Activated CD4-positive, alpha-beta T cell treated with anti-CD3 and anti-CD28 coated beads, Interleukin-2, Interleukin-4, amounts not matched to agents 100 ng/mL and 50 ng/mL, durations not matched to agents 16 hours and 8 hours (primary cell): ENCODE measurements around the gene DGKQ.
"Not testable (repeated sequence)": the region's sequence is repeated elsewhere in the genome, so short reads cannot be mapped to it uniquely, and the experiment has no call there.

Source experiments
- DNase-seq: peaks from one replicate; pipeline ENCODE4 v3.0.0-alpha.2; 2020; ENCODE audit warnings: low spot score

The DGKQ gene

DNA sequence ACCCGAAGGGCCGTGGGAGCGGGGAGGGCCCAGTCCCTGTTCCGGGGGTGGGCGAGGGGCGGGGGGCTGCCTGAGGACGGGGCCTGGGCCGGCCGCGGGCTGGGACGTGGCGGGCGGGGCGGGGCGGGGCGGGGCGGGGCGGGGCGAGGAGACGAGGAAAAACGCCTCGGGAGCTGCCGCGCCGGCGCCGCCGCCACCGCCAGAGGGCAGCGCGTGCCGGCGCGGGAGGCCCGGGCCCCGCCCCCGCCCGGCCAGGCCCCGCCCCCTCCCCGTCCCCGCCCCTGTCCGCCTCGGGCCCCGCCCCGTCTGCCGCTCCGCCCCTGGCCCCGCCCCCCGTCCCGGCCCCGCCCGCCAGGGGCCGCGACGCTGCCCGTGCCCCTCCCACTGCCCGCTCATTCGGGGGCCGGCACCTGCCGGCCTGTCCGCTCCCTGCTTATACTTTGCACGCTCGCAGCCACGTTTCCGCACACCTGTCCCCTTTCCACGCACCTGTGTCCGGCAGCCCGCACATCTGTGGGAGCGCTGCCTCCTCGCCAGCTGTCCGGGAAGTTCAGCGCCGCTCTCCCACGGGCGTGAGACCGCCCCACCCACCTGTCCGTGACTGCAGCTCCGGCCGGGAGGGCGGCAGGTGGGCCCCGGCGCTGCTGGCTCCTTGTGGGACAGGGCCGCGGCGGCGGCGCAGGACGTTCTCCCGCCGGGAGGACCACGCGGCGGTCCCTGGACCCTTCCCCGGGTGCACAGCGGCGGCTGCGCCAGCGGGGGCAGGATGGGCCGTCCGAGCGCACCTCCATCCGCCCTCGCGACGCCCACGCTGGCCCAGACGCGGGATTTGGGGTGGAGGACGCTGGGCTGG is 36.4 kb upstream of the DGKQ start:
- DNase-seq = peak; percentile 71

DNA sequence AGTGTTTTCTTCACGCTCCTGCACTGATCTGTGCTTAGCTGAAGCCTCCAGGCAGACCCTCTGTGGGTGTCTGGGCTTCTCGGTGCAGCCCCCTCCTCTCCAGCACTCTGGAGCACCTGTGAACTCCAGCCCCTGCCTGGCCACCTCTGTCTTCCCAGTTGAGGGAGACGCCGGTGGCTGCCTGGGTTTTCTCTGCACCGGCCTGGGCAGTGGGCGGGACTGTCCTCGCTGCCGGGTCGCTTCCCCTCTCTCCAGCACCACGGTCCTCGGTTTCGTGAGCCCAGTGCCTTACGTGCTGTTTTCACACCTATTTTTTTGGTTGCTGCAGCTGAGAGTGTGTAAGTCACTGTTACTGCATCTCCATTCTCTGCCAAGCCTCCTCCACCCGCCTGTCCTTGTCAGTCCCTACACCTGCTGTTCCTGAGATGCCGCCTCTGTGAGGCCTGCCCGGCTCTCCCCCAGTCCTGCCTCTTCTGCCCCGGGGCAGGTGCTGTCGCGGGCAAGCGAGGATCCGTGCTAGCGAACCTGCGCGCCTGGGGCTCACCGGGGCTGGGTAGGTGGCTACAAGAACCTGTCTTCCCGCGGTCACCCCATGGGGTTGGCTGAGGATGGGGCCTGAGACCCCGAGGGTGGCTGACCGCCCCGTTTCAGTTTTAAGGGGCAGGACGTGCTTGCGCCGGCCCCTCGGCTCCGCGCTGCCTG is 35.6 kb upstream of the DGKQ start:
- DNase-seq = no peak

DNA sequence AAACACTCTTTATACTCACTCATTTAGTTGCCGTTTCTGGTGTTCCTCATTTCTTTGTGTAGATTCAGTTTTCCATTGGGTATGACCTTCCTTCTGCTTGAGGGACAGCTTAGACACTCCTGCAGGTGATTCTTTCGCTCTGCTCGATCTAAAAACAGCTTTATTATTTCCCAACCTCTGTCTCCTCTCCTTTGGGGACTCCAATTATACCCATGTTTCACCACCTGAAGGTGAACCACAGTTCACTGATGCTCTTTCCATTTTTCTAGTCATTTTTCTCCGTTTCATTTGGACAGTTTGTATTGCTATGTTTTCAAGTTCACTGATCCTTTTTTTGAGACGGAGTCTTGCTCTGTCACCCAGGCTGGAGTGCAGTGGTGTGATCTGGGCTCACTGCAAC is 33.5 kb upstream of the DGKQ start:
- DNase-seq = no peak

DNA sequence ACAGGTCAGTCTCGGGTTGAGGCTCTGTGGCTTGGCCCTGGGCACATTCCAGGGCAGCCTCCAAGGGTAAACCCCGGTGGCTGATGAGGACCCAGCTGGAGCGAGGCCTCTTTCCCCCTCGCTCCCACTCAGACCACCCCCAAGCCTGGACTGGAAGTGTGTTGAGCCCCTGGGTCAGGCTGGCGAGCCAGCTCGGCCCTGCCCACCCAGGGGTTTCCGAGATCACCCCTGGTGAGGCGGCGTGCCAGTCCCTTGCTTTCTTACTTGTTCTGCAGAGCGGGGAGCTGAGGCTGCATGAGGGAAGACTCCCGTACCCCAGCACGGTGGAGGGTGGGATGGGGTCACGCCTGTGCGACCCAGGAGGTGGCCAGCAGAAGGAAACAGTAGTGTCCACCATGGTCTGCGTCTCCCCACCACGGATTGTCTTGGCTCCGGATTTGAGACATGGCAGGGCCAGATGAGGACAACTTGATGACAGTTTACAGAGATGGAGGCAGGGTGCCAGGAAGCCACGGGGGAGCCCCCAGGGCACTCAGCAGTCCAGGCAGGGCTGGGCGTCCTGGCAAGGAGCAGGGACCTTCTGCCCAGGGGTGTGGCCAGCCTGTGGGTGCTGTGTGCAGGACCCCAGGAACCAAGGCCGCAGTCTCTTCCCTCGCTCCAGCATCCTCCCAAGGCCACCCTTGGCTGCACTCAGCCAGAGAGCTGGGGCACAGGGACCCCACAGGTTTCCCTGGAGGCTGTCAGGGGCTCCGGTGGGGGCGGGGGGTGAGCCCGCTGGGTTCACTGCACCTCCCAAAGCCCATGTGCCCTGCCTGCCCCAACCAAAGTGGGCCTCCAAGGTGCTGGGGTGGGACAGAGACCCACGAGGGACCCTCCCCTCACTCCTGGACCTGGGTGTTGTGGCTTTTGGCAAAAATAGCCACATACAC is 31.5 kb upstream of the DGKQ start:
- no peak for DNase-seq

DNA sequence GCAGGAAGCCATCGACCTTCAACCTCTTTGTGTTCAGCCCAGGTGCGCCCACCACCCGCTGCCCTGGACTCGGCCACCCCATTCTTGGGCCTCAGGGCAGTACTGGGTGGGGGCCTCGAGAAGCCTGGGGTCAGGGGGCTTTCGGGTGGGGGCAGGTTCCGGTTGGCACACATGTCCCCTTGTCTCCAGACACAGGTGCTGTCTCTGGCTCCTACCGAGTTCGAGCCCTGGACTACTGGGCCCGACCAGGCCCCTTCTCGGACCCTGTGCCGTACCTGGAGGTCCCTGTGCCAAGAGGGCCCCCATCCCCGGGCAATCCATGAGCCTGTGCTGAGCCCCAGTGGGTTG is 30.7 kb upstream of the DGKQ start:
- no peak for DNase-seq

DNA sequence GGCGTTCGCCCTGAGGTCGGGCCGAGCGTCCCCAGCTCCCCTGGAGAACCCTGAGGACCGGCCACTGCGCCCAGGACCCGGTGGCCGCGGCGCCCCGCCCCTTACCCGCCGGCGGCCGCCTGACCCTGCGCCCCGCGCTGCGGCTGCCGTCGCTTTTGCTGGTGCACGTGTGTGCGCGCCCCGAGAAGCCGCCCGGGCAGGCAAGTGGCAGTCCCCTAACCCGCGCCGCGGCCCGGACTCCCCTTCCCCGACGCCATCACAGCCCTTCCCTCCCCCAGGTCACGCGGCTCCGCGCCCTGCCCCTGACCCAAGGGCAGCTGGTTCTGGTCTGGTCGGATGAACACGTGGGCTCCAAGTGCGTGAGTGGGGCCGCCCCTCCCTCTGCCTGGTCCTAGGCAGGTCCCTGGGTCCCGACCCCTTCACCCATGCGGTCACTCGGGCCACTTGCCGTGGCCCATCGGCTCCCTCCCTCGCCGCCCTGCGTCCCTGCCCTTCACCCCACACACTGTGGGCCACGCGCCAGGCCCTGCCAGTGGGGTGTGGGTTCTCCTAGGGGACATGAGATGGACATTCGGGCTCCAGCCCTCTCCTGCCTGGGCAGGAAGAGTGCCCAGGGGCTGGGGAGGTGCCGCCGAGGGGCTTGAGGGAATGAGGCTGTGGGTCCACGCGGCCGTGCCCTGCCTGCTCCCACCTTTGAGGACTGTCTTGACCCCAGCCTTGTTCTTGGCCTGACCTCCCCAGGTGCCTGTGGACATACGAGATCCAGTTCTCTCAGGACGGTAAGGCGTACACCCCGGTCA is 30.1 kb upstream of the DGKQ start:
- DNase-seq = no peak

DNA sequence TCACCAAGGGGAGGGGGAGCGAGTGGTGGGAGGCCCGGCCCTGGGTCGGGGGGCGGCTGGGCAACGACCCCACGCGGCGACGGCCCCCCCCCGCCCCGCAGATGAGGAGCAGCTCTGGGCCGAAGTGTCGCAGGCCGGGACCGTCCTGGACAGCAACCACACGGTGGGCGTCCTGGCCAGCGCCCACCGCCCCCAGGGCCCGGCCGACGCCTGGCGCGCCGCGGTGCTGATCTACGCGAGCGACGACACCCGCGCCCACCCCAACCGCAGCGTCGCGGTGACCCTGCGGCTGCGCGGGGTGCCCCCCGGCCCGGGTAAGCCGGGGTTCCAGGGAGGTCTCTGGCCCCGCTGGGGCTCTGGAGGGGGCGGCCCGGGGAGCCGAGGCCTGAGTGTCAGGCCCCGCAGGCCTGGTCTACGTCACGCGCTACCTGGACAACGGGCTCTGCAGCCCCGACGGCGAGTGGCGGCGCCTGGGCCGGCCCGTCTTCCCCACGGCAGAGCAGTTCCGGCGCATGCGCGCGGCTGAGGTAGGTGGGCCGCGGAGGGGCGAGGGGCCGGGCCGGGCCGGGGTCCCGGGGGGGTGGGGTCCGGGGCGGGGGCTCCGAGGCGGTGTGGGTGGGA is 29.4 kb upstream of the DGKQ start:
- DNase-seq = no peak

DNA sequence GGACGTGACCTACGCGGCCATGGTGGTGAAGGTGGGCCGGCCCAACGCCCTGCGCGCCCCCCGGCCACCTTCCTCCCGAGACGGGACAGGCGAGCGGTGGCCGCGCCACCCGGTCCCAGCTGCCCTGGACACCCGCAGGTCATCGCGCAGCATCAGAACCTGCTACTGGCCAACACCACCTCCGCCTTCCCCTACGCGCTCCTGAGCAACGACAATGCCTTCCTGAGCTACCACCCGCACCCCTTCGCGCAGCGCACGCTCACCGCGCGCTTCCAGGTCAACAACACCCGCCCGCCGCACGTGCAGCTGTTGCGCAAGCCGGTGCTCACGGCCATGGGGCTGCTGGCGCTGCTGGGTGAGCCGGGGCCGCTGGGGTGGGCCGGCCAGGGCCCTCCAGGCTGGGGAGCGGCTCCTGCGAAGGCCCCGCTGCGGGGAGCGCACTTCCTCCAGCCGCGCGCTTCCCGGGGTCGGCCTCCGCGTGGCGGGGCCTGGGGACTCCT is 28.8 kb upstream of the DGKQ start:
- no peak for DNase-seq

DNA sequence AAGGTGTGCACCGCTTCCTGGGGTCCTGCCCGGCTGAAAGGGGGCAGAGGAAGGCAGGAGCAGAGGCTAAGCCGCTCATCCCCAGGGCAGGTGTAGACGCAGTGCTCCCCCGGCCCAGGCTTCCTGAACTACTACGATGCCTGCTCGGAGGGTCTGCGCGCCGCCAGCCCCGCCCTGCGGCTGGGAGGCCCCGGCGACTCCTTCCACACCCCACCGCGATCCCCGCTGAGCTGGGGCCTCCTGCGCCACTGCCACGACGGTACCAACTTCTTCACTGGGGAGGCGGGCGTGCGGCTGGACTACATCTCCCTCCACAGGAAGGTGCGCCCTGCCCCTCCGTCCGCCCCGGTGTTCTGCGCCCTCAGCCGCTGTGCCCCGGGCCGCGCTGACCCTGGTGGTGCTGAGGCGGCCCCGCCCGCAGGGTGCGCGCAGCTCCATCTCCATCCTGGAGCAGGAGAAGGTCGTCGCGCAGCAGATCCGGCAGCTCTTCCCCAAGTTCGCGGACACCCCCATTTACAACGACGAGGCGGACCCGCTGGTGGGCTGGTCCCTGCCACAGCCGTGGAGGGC is 28.3 kb upstream of the DGKQ start:
- no peak for DNase-seq

DNA sequence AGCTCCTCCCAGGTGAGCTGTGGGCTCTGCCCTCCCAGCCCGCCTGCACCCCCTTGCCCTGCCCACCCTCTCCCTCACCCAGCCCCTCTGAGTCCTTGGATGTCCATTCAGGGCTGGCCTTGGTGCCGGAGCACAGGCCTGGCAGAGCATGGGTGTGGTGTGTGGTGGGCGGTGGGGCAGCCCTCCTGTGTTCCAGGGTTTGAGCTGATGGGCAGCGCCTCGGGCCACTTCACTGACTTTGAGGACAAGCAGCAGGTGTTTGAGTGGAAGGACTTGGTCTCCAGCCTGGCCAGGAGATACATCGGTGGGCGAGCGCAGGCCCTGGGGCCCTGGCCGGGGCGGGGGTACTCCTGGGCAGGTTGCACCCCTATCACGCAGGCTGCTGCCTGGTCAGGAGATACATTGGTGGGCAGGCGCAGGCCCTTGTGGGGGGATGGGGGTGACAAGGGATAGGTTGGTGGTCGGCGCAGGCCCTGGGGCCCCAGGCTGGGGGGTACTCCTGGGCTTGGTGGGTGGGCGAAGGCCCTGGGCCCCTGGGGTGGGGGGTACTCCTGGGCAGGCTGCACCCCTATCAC is 27.4 kb upstream of the DGKQ start:
- DNase-seq = no peak

DNA sequence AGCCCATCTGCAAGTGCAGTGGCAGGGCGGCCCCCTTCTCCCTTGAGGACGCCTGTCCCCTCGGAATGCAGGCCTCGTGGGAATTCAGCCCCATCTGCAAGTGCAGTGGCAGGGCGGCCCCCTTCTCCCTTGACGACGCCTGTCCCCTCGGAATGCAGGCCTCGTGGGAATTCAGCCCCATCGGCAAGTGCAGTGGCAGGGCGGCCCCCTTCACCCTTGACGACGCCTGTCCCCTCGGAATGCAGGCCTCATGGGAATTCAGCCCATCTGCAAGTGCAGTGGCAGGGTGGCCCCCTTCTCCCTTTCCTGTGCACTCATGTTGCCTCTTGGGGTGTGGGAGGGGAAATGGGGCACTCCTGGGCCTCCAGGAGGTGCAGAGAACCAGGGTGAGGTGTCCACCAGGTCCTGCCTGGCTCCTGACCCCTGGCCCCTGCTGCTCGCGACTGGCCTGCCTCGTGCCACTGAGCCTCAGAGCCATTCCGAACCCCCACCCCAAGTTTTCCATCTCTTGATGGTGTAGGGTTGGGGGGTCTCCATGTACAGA is 26.6 kb upstream of the DGKQ start:
- no peak for DNase-seq

DNA sequence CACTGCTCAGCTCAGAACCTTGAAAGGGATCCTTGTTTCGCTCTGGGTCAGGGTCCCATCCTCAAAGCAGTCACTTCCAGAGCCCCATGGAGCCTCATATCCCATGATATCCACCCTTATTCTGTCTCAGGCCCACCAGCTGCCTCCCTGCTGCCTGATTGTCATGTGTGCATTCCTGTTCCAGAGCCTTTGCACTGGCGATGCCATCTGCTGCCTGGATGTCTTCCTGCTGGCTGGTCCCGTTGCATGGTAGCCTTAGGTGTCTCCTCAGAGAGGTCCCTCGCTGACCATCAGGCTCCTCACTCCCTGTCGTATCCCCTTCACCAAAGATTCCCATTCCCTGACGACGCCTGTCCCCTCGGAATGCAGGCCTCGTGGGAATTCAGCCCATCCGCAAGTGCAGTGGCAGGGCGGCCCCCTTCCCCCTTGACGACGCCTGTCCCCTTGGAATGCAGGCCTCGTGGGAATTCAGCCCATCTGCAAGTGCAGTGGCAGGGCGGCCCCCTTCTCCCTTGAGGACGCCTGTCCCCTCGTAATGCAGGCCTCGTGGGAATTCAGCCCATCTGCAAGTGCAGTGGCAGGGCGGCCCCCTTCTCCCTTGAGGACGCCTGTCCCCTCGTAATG is 26.0 kb upstream of the DGKQ start:
- not testable (repeated sequence) for DNase-seq

DNA sequence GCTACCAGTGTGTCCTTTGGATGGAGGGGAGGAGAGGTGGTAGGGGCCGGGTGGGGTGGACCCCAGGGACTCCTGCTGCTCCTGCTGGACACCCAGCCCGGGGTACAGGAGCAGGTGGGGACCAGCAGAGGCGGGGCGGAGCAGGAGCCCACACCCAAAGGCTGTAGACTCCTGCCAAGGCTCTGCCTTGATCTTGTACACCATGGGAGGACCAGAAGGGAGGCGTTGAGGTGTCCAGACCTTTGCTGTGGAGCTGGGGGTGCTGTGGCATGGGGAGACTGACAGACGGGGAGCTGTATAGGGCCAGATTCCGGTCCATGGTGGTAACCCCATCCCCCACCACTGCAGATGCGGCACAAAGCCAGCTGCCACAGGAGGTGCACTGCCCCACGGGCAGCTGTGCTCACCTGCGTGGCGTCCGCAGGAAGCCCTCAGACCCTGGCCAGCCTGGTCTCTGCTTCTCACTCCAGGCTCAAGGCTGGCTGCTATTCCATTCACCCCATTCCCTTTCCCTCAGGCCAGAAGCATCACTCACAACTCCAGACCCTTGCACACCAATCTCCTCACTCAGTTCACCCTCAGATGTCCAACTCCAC is 24.8 kb upstream of the DGKQ start:
- no peak for DNase-seq

DNA sequence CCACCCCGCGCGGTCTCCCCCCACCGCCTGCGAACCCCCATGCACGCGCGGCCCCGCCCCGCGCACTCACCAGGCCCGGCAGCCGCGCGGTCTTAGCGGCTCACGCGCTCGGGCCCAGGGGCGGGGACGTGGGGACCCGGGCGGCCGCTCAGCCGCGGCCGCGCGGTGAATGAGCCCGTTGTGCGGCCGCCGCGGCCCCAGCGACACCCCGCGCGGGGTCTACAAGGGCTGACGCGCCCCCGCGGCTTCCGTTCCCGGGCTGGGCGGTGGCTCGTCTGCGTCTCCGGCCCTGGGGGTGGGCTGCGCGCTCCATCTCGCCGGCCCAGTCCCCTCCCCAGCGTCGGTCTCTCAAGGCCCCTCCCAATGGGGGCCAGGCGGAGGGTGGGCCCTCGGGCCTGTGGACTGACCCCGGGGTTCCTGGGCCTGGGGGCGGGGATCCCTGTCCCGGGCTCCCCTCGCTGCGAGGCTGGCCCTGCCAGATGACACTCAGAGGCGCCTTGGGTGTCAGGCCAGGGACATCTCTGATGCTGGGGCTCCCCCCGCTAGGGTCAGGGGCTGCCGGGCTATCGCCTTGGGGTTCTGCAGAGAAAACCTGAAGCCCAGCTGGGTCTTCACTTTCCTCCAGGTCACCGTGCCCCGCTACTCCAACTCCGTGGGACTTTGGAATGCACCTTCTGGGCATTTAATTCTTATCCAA is 24.2 kb upstream of the DGKQ start:
- DNase-seq = no peak

DNA sequence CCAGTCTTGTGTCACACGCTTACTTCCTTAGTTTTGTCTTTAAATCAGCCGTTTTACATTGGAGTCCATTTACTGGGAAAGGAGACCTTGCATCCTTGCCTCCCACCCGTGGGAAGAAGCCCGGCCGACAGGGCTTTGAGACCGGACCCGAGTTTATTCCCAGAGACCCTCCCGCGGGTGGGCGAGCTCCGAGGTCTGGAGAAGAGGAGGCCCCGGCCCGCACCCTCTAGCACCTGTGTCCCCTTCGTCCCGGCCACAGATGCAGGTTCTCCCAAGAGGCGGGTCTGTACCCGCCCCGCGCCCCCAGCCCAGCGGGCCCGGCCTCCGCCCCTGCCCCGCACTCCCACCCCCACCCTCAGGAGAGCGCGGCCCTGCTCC is 23.6 kb upstream of the DGKQ start:
- DNase-seq = no peak

DNA sequence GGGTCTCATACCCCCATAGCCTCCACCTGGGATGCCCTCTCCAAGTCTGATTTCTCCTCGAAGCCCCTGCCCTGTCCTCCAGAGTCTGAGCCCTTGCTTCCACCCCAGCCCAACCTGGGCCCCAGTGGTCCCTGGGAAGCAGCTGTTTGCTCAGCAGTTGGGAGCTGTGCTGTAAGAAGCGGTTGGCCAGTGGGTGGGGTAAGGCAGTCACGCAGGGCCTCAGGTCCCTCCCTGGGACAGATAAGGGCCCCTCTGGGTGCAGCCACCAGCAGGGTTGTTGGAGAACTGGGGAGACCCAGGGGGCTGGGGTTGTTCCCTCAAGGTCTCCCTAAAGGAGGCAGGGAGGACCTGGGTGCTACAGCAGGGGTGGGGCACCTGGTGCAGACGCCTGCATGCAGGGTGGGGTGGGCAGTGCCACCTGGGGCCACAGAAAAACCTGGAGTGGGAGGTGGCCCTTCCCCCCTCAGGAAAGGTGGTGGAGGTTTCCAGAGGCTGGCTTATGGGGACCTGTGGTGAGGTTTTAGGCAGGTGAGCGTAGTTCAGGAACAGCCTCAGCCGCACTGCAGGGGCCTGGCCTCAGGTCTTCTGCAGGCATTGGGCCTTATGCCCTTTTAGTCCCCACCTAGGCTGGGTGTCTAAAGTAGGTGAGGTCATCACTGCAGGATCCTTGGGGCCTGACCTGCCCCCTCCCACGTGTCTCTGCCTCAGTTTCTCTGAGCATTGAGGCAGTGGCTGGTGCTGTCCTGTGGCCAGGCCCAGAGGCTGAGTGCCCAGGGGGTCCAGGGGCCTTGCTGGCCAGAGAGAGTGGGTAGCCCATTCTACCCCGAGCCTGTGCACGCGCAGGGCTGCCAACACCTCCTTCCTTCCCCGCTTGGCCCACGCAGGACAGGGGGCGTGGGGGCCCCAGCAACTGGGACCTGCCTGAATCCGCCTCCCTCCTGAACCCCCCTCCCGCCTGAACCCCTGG is 22.9 kb upstream of the DGKQ start:
- no peak for DNase-seq

DNA sequence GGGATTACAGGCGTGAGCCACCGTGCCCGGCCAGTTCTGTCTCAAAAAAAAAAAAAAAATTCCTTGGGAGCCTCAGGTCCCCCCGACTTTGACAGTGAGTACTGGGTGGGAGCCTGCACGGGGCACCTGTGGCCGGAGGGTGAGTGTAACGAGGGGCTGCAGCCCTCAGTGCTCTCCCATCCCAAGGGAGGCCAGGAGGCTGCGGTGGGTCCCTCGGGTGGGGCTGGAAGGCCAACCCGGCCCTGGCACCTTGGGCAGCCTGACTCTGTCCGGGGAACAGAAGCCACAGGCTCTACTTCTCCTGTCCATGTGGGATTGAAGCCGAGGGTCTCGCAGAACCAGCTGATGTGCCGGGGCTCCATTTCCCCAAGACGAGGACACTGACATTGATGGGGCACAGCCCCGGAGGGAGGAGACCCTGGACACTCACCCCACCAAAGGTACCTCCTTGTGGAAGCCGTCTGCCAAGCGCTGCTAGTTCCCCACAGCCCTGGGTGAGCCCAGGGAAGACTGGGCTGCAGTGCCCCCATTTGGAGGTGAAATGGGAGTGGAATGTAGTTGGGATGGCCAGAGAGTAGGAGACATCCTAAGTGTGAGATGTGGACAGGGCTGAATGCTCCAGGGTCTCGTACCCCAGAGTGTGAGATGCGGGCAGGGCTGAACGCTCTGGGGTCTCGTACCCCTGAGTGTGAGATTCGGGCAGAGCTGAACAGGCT is 22.1 kb upstream of the DGKQ start:
- DNase-seq = no peak
